Gastroesophageal sphincter (tissue), 4 donors: Measurements from ENCODE around the gene PTDSS2. TPM values are rescaled to one million over a fixed set of nuclear protein-coding genes. Genes with fewer than 3 reads are reported as not detected.

Source experiments
- ATAC-seq: fragments of 150-250 bp; one replicate; pipeline ENCODE4 v1.9.1; 2016; ENCODE audit warnings: mild to moderate bottlenecking, moderate library complexity
- H3K27ac ChIP-seq, 4 donors: fragments of 200-600 bp; sonication (generic) in 3 of 4; 1 replicate in 3 of 4; 2 replicates in 1 of 4; pipeline ENCODE4 v1.5.1; 2016 to 2019
- H3K27me3 ChIP-seq: fragments of 200-600 bp; sonication (generic); one replicate; pipeline ENCODE4 v1.5.1; 2019
- H3K36me3 ChIP-seq, 2 donors: fragments of 200-600 bp; sonication (generic); one replicate each; pipeline ENCODE4 v1.5.1; 2019; ENCODE audit warnings: control low read depth in 1 of 2
- H3K4me1 ChIP-seq, 3 donors: fragments of 200-600 bp; sonication (generic); 1 replicate in 2 of 3; 2 replicates in 1 of 3; pipeline ENCODE4 v1.5.1; 2016 to 2019; ENCODE audit warnings: control low read depth in 2 of 3
- H3K4me3 ChIP-seq, 2 donors: fragments of 200-600 bp; sonication (generic); one replicate each; pipeline ENCODE4 v1.5.1; 2019; ENCODE audit warnings: mild to moderate bottlenecking in 1 of 2, moderate library complexity in 1 of 2
- H3K9me3 ChIP-seq, 3 donors: fragments of 200-600 bp; sonication (generic); one replicate each; pipeline ENCODE4 v1.5.1; 2017 to 2019; ENCODE audit warnings: control low read depth in 2 of 3
- CTCF ChIP-seq, 4 experiments: fragments of 200-600 bp in 2 of 4; fragments of 450-650 bp in 2 of 4; sonication (generic) in 1 of 4; IDR thresholded peaks; one replicate each; pipeline ENCODE4 v1.5.1; 2017 to 2019; ENCODE audit warnings: antibody characterized with exemption in 4 of 4, mild to moderate bottlenecking in 2 of 4, moderate library complexity in 2 of 4
- EP300 ChIP-seq: sonication (generic); formaldehyde crosslinking; IDR thresholded peaks from one replicate; pipeline ENCODE4 v1.6.1; 2017; ENCODE audit warnings: antibody characterized with exemption, mild to moderate bottlenecking
- POLR2A ChIP-seq, 2 donors: fragments of 450-650 bp; IDR thresholded peaks; one replicate each; pipeline ENCODE4 v1.6.1; 2017; ENCODE audit warnings: antibody characterized with exemption in 2 of 2, mild to moderate bottlenecking in 2 of 2, moderate library complexity in 1 of 2
- POLR2AphosphoS5 ChIP-seq: sonication (generic); formaldehyde crosslinking; IDR thresholded peaks from one replicate; pipeline ENCODE4 v1.6.1; 2017; ENCODE audit warnings: antibody characterized with exemption
- WGBS, 2 donors: methylation state at CpG; one replicate each; pipeline ENCODE4 v1.1.5; 2018; ENCODE audit warnings: low coverage in 1 of 2; 5-methylcytosine and 5-hydroxymethylcytosine counted together
- total RNA-seq, 4 donors: library from RNA; depleted of rRNA; stranded (reverse); fragments of >200 nt; gene quantifications; one replicate each; pipeline ENCODE4 v1.1.0, GENCODE V29; 2016

The PTDSS2 gene
- total RNA-seq, 4 donors from 2014 or later = 23.4 to 55.9 (median 43.1) TPM

- Histone ChIP-seq H3K27me3 (no peaks in the 10 kb centered on the region), H3K9me3 (no peaks in the 10 kb centered on the region), H3K27ac (no peak overlapping the region), H3K4me1 (no peaks in the 10 kb centered on the region), H3K4me3 (no peak overlapping the region), H3K36me3 (peaks cover 0 to 11% of the 10 kb centered on the region in 2 donors)
- no peak for TF ChIP-seq EP300
- TF ChIP-seq POLR2AphosphoS5 = no peak
- no peak for ATAC-seq
- 67 to 80% methylated on average over 3 to 12 of the region's 17 CpGs for WGBS, 2 donors
Observed at GRCh38 chr11:526192-526591, 76.1 kb downstream of the PTDSS2 start.

GRCh38 chr11:528166-528814, 78.2 kb downstream of the PTDSS2 start:
- no peak for ATAC-seq
- TF ChIP-seq EP300 (no peak), POLR2A (IDR thresholded peaks at IDR 0.05) (no peak), CTCF (IDR thresholded peaks at IDR 0.05) (no peak), POLR2AphosphoS5 (no peak)
- Histone ChIP-seq H3K27ac (no peak overlapping the region), H3K4me3 (no peak overlapping the region), H3K36me3 (peaks cover 0 to 32% of the 10 kb centered on the region in 2 donors), H3K9me3 (no peaks in the 10 kb centered on the region), H3K4me1 (peaks cover 0 to 11% (median 0%) of the 10 kb centered on the region in 3 donors), H3K27me3 (no peaks in the 10 kb centered on the region)
- WGBS, 2 donors = no CpG with 5 or more reads among the region's 30 CpGs

- peaks cover 0 to 39% of the 10 kb centered on the region in 2 donors for H3K36me3 ChIP-seq
- peaks cover 0 to 19% (median 6%) of the 10 kb centered on the region in 3 donors for H3K4me1 ChIP-seq
- no peak overlapping the region for H3K27ac ChIP-seq
- TF ChIP-seq POLR2A (IDR thresholded peaks at IDR 0.05) (no peak), CTCF (IDR thresholded peaks at IDR 0.05) (no peak), EP300 (no peak), POLR2AphosphoS5 (no peak)
- no peak for ATAC-seq
- WGBS, 2 donors = 73% methylated on average over 3 of the region's 29 CpGs; no CpG with 5 or more reads in 1 of the 2 donors
- no peak overlapping the region for H3K4me3 ChIP-seq
- H3K27me3 ChIP-seq = no peaks in the 10 kb centered on the region
- no peaks in the 10 kb centered on the region for H3K9me3 ChIP-seq
Observed at GRCh38 chr11:528815-529727, 79.0 kb downstream of the PTDSS2 start.

- Histone ChIP-seq H3K4me1 (peaks cover 0 to 27% (median 13%) of the 10 kb centered on the region in 3 donors), H3K27ac (no peak overlapping the region), H3K36me3 (peaks cover 0 to 39% of the 10 kb centered on the region in 2 donors), H3K4me3 (no peak overlapping the region), H3K9me3 (no peaks in the 10 kb centered on the region), H3K27me3 (no peaks in the 10 kb centered on the region)
- TF ChIP-seq EP300 = no peak
- no peak for TF ChIP-seq CTCF (IDR thresholded peaks at IDR 0.05)
- TF ChIP-seq POLR2A (IDR thresholded peaks at IDR 0.05) = no peak
- no peak for TF ChIP-seq POLR2AphosphoS5
- 50% methylated on average over 2 of the region's 18 CpGs; no CpG with 5 or more reads in 1 of the 2 donors for WGBS, 2 donors
- ATAC-seq = no peak
Observed at GRCh38 chr11:529728-530411, 79.8 kb downstream of the PTDSS2 start.
